HPDE6-E6E7 (cell line): ENCODE results near the gene DAPK3.
"Not testable (repeated sequence)": the region's sequence is repeated elsewhere in the genome, so short reads cannot be mapped to it uniquely, and the experiment has no call there.

Source experiments
- DNase-seq: peaks from one replicate; pipeline ENCODE4 v3.0.0; 2011; ENCODE audit warnings: missing footprints; ENCODE audit errors: extremely low spot score

The DAPK3 gene

GRCh38 chr19:3970808-3971598 is at the start of gene DAPK3:
Gene DAPK3 (minus strand): TSS chr19:3971099. CDS start chr19:3969735, 1,364 bp downstream.
- peak; percentile 90 for DNase-seq

GRCh38 chr19:4019578-4019977 is 48.7 kb upstream of the DAPK3 start:
- no peak for DNase-seq

GRCh38 chr19:4018775-4019504 is 48.0 kb upstream of the DAPK3 start:
- DNase-seq: no peak

GRCh38 chr19:4018140-4018613 is 47.3 kb upstream of the DAPK3 start:
- no peak for DNase-seq

- DNase-seq: no peak
Measured at GRCh38 chr19:4016903-4017638, 46.2 kb upstream of the DAPK3 start.

- no peak for DNase-seq
Measured at GRCh38 chr19:4016486-4016885, 45.6 kb upstream of the DAPK3 start.

GRCh38 chr19:4015705-4016402 is 45.0 kb upstream of the DAPK3 start:
- no peak for DNase-seq

GRCh38 chr19:4014541-4015491 is 43.9 kb upstream of the DAPK3 start:
- DNase-seq: no peak

- no peak for DNase-seq
Measured at GRCh38 chr19:4013886-4014540, 43.1 kb upstream of the DAPK3 start.

- no peak for DNase-seq
Measured at GRCh38 chr19:4012975-4013634, 42.2 kb upstream of the DAPK3 start.

GRCh38 chr19:4012092-4012974 is 41.4 kb upstream of the DAPK3 start:
- no peak for DNase-seq

GRCh38 chr19:4011430-4011829 is 40.5 kb upstream of the DAPK3 start:
- not testable (repeated sequence) for DNase-seq

GRCh38 chr19:4010808-4011110 is 39.9 kb upstream of the DAPK3 start:
- DNase-seq: no peak

- no peak for DNase-seq
Measured at GRCh38 chr19:4009990-4010807, 39.3 kb upstream of the DAPK3 start.

- DNase-seq: no peak
Measured at GRCh38 chr19:4007836-4008539, 37.1 kb upstream of the DAPK3 start.

GRCh38 chr19:4007021-4007835 is 36.3 kb upstream of the DAPK3 start, which contains the start of gene PIAS4:
Gene PIAS4 (plus strand): TSS chr19:4007736. CDS start chr19:4007761, 25 bp downstream.
- DNase-seq: peak; percentile 94
